ENCODE results near the gene ITPR2.

DNA sequence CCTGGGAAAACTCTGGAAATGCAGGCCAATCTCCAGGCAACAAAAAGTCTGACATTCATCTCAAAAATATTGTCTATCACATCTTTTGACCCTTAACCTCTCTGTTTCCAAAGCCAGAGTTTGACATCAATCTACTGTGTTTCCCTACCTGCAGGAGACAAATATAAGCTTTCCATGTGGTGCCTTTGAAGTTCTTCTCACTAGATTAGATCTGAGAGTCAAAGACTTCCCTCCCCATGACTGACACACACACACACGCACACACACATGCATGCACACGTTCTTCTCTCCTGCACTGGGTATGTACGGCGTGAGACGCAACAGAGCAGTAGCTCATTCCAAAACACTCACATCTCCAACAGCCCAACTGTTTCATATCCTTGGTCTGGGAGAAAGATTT is 8.1 kb upstream of the ITPR2 start:
- no peak for TF ChIP-seq SP1 (IDR thresholded peaks at IDR 0.05)
- no peak for TF ChIP-seq SUZ12 (IDR thresholded peaks at IDR 0.05)
- TF ChIP-seq BHLHE40 (IDR thresholded peaks at IDR 0.05; ENCODE audit: borderline replicate concordance): no peak
- TF ChIP-seq LEF1 (IDR thresholded peaks at IDR 0.05; ENCODE audit: borderline replicate concordance): no peak
- no peak for TF ChIP-seq FOXM1 (IDR thresholded peaks at IDR 0.05; ENCODE audit: borderline replicate concordance)
- no peak for TF ChIP-seq CTBP1 (IDR thresholded peaks at IDR 0.05; ENCODE audit: borderline replicate concordance)
- TF ChIP-seq L3MBTL2 (conservative IDR thresholded peaks at IDR 0.05): no peak
- TF ChIP-seq, protein P1, sequence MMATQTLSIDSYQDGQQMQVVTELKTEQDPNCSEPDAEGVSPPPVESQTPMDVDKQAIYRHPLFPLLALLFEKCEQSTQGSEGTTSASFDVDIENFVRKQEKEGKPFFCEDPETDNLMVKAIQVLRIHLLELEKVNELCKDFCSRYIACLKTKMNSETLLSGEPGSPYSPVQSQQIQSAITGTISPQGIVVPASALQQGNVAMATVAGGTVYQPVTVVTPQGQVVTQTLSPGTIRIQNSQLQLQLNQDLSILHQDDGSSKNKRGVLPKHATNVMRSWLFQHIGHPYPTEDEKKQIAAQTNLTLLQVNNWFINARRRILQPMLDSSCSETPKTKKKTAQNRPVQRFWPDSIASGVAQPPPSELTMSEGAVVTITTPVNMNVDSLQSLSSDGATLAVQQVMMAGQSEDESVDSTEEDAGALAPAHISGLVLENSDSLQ (IDR thresholded peaks at IDR 0.05): no peak
- no peak for TF ChIP-seq ELF4 (IDR thresholded peaks at IDR 0.05)
- no peak for TF ChIP-seq NFRKB (IDR thresholded peaks at IDR 0.05)
- no peak for TF ChIP-seq HDGF (IDR thresholded peaks at IDR 0.05; ENCODE audit: borderline replicate concordance)
- no peak for TF ChIP-seq ZNF384 (IDR thresholded peaks at IDR 0.05)
- TF ChIP-seq ARNT (IDR thresholded peaks at IDR 0.05): no peak
- no peak for TF ChIP-seq FOXA1 (IDR thresholded peaks at IDR 0.05)
